ENCODE data around the gene TEX14. TPM values are rescaled to one million over a fixed set of nuclear protein-coding genes. Genes with fewer than 3 reads are reported as not detected.

The TEX14 gene
- total RNA-seq, 1 experiment from 2014 or later = 0.31 TPM

GRCh38 chr17:58507123-58507634 is 184.7 kb downstream of the TEX14 start:
- Histone ChIP-seq H2BK15ac (ENCODE audit: low read depth, low read length) (no peak overlapping the region), H4K5ac (ENCODE audit: insufficient read length, low read depth, low read length) (no peak overlapping the region), H3T11ph (ENCODE audit: low read length) (no peak overlapping the region), H3K27me3 (ENCODE audit: insufficient read depth, low read length) (no peaks in the 10 kb centered on the region), H3K9ac (ENCODE audit: extremely low read depth, insufficient read length, low read length) (no peak overlapping the region), H2BK20ac (ENCODE audit: low read depth, low read length, poor library complexity, severe bottlenecking) (no peak overlapping the region), H3K23me2 (ENCODE audit: insufficient read length, low read depth, low read length, poor library complexity, severe bottlenecking) (no peaks in the 10 kb centered on the region), H3K4ac (ENCODE audit: low read depth, low read length) (no peak overlapping the region), H2AK5ac (ENCODE audit: insufficient read length, low read length) (no peak overlapping the region), H3K79me2 (ENCODE audit: insufficient read depth, low read length) (no peaks in the 10 kb centered on the region; the same call in 1 of the 2 replicates), H3K4me2 (ENCODE audit: insufficient read depth, insufficient read length, low read length) (no peak overlapping the region), H4K20me1 (ENCODE audit: control insufficient read depth, insufficient read depth, insufficient read length) (no peaks in the 10 kb centered on the region), H3K56ac (ENCODE audit: insufficient read length, low read depth, low read length) (no peak overlapping the region), H4K8ac (replicated peaks; ENCODE audit: insufficient read length, low read depth, low read length) (no peak overlapping the region), H4K91ac (ENCODE audit: insufficient read length, low read depth, low read length) (no peak overlapping the region), H3K9me3 (ENCODE audit: control insufficient read depth, low read depth, low read length) (no peaks in the 10 kb centered on the region), H3K79me1 (ENCODE audit: insufficient read depth, low read depth, low read length, poor library complexity, severe bottlenecking) (no peaks in the 10 kb centered on the region), H3K23ac (ENCODE audit: insufficient read length, low read depth, low read length) (no peak overlapping the region), H2BK12ac (ENCODE audit: insufficient read length, low read depth, low read length) (no peak overlapping the region), H2BK120ac (ENCODE audit: low read depth, low read length, poor library complexity, severe bottlenecking) (no peak overlapping the region), H2BK5ac (ENCODE audit: insufficient read length, low read length) (no peak overlapping the region), H3K18ac (ENCODE audit: insufficient read length, low read depth, low read length) (no peak overlapping the region), H3K14ac (ENCODE audit: insufficient read depth, low read length) (no peak overlapping the region), H3K4me1 (ENCODE audit: insufficient read depth, low read length) (no peaks in the 10 kb centered on the region), H3K27ac (ENCODE audit: insufficient read length, low read depth, low read length) (no peak overlapping the region), H2AFZ (ENCODE audit: low read length) (no peak overlapping the region)
- no peak overlapping the region for H3K4me3 Mint-ChIP-seq
- H3K36me3 Mint-ChIP-seq (ENCODE audit: insufficient read depth in 1 of 3, low read depth in 3 of 3) = peaks cover 53 to 93% (median 89%) of the 10 kb centered on the region in 3 experiments; a peak in 6 of 7 replicates
- no peaks in the 10 kb centered on the region for H3K27me3 Mint-ChIP-seq (ENCODE audit: low read depth)
- DNase-seq = no peak
- H3K4me1 Mint-ChIP-seq = no peaks in the 10 kb centered on the region
- no peak for TF ChIP-seq CTCF (conservative IDR thresholded peaks at IDR 0.05)
- H3K27ac Mint-ChIP-seq = no peak overlapping the region
- H3K9me3 Mint-ChIP-seq = no peaks in the 10 kb centered on the region
- no CpG with 5 or more reads among the region's 13 CpGs for WGBS (ENCODE audit: extremely low coverage, insufficient read length, low lambda C conversion rate)

Other genes with a start within 250 kb of the TEX14 start
- gene HSF5, start 203.6 kb downstream of the TEX14 start, total RNA-seq (2021) = not detected in 2 replicates
- 20.7 and 31.2 TPM in 2 replicates for gene MTMR4, start 177.4 kb downstream of the TEX14 start, total RNA-seq (2021)
- 11.3 and 16.3 TPM in 2 replicates for gene RAD51C, start 557 bp upstream of the TEX14 start, total RNA-seq (2021)
- gene PPM1E, start 63.8 kb upstream of the TEX14 start, total RNA-seq (2021) = 7.1 and 7.3 TPM in 2 replicates